Trophoblast cell (in vitro differentiated cells and primary cell): ENCODE results near the gene RECQL5.

Experiments
- DNase-seq, 2 donors: peaks; one replicate each; pipeline ENCODE4 v3.0.0-alpha.2; 2016
- H2AFZ ChIP-seq: 2 replicates; pipeline ENCODE4 v1.6.1; 2013; ENCODE audit warnings: low read length, moderate library complexity, mild to moderate bottlenecking; ENCODE audit not compliant: insufficient read depth, poor library complexity
- H2AK5ac ChIP-seq: 2 replicates; pipeline ENCODE4 v1.6.1; 2013; ENCODE audit warnings: mild to moderate bottlenecking, low read length
- H2BK120ac ChIP-seq: 2 replicates; pipeline ENCODE4 v1.6.1; 2013; ENCODE audit warnings: low read length, mild to moderate bottlenecking, moderate library complexity; ENCODE audit not compliant: insufficient read depth, poor library complexity
- H2BK12ac ChIP-seq: 2 replicates; pipeline ENCODE4 v1.6.1; 2013; ENCODE audit warnings: mild to moderate bottlenecking, low read length, moderate library complexity
- H2BK5ac ChIP-seq: 2 replicates; pipeline ENCODE4 v1.6.1; 2013; ENCODE audit warnings: low read length, low read depth, moderate library complexity, mild to moderate bottlenecking; ENCODE audit not compliant: poor library complexity
- H3K14ac ChIP-seq: 2 replicates; pipeline ENCODE4 v1.6.1; 2013; ENCODE audit warnings: mild to moderate bottlenecking, low read length
- H3K18ac ChIP-seq: 2 replicates; pipeline ENCODE4 v1.6.1; 2013; ENCODE audit warnings: mild to moderate bottlenecking, low read length
- H3K23ac ChIP-seq: 2 replicates; pipeline ENCODE4 v1.6.1; 2013; ENCODE audit warnings: low read length
- H3K27ac ChIP-seq: 2 replicates; pipeline ENCODE4 v1.5.1; 2013; ENCODE audit warnings: low read depth, mild to moderate bottlenecking, inconsistent platforms, low read length, moderate library complexity
- H3K27me3 ChIP-seq: 2 replicates; pipeline ENCODE4 v1.6.1; 2013; ENCODE audit warnings: inconsistent platforms, mild to moderate bottlenecking, low read length, moderate library complexity; ENCODE audit not compliant: insufficient read depth
- H3K36me3 ChIP-seq, 2 experiments: 1 replicate in 1 of 2; 2 replicates in 1 of 2; pipeline ENCODE4 v1.6.1; 2013; ENCODE audit warnings: low read length in 2 of 2, mild to moderate bottlenecking in 2 of 2, moderate library complexity in 1 of 2; ENCODE audit not compliant: insufficient read depth in 2 of 2, control insufficient read depth in 1 of 2
- H3K4ac ChIP-seq: 2 replicates; pipeline ENCODE4 v1.6.1; 2013; ENCODE audit warnings: low read depth, mild to moderate bottlenecking, low read length, moderate library complexity
- H3K4me1 ChIP-seq, 2 experiments: 1 replicate in 1 of 2; 2 replicates in 1 of 2; pipeline ENCODE4 v1.6.1; 2013; ENCODE audit warnings: low read length in 2 of 2, mild to moderate bottlenecking in 2 of 2, moderate library complexity in 1 of 2; ENCODE audit not compliant: insufficient read depth in 2 of 2, control insufficient read depth in 1 of 2
- H3K4me2 ChIP-seq: 2 replicates; pipeline ENCODE4 v1.6.1; 2013; ENCODE audit warnings: inconsistent platforms, mild to moderate bottlenecking, low read length, moderate library complexity
- H3K4me3 ChIP-seq: 2 replicates; pipeline ENCODE4 v1.5.1; 2013; ENCODE audit warnings: mild to moderate bottlenecking, low read depth, low read length, inconsistent platforms
- H3K79me1 ChIP-seq: one replicate; pipeline ENCODE4 v1.6.1; 2013; ENCODE audit warnings: low read length
- H3K79me2 ChIP-seq: 2 replicates; pipeline ENCODE4 v1.6.1; 2013; ENCODE audit warnings: low read length, mild to moderate bottlenecking; ENCODE audit not compliant: control insufficient read depth, insufficient read depth, poor library complexity
- H3K9ac ChIP-seq: 2 replicates; pipeline ENCODE4 v1.6.1; 2013; ENCODE audit warnings: mild to moderate bottlenecking, low read length
- H3K9me3 ChIP-seq: 2 replicates; pipeline ENCODE4 v1.6.1; 2013; ENCODE audit warnings: low read depth, mild to moderate bottlenecking, control low read depth, inconsistent platforms, low read length; ENCODE audit not compliant: insufficient read depth
- H4K12ac ChIP-seq: 2 replicates; pipeline ENCODE4 v1.6.1; 2013; ENCODE audit warnings: low read depth, mild to moderate bottlenecking, low read length, moderate library complexity
- H4K8ac ChIP-seq: 2 replicates; pipeline ENCODE4 v1.6.1; 2013; ENCODE audit warnings: low read depth, mild to moderate bottlenecking, low read length, moderate library complexity
- H4K91ac ChIP-seq: one replicate; pipeline ENCODE4 v1.6.1; 2013; ENCODE audit warnings: low read depth, mild to moderate bottlenecking, low read length, moderate library complexity
- WGBS: extraction: QIAGEN DNeasy Blood & Tissue Kit; methylation state at CpG from one replicate; pipeline ENCODE4 v1.1.7; 2013; ENCODE audit warnings: missing lambda C conversion rate; ENCODE audit not compliant: insufficient read length, insufficient coverage; ENCODE audit errors: extremely low coverage; 5-methylcytosine and 5-hydroxymethylcytosine counted together

The RECQL5 gene

GRCh38 chr17:75617218-75617617 is 49.7 kb downstream of the RECQL5 start:
- H3K14ac ChIP-seq: no peak overlapping the region

GRCh38 chr17:75616521-75617122 is 50.3 kb downstream of the RECQL5 start:
- Histone ChIP-seq H3K9me3 (peaks cover 2% of the 10 kb centered on the region), H2AK5ac (no peak overlapping the region), H3K4me1 (no peaks in the 10 kb centered on the region), H2BK5ac (no peak overlapping the region), H3K14ac (no peak overlapping the region), H3K27me3 (no peaks in the 10 kb centered on the region), H4K8ac (no peak overlapping the region), H2BK12ac (no peak overlapping the region), H3K9ac (no peak overlapping the region), H3K4me2 (no peak overlapping the region), H3K18ac (no peak overlapping the region), H4K91ac (no peak overlapping the region), H3K27ac (no peak overlapping the region), H3K4me3 (no peak overlapping the region), H2AFZ (no peak overlapping the region), H2BK120ac (no peak overlapping the region), H3K4ac (no peak overlapping the region), H4K12ac (no peak overlapping the region), H3K79me1 (no peaks in the 10 kb centered on the region), H3K79me2 (no peaks in the 10 kb centered on the region), H3K23ac (no peak overlapping the region), H3K36me3 (no peaks in the 10 kb centered on the region)
- DNase-seq: no peak
- WGBS: no CpG with 5 or more reads among the region's 24 CpGs

More at GRCh38 chr17:75617218-75617617, 49.7 kb downstream of the RECQL5 start:
- no peak overlapping the region for H2AK5ac ChIP-seq
- H3K9me3 ChIP-seq: peaks cover 3% of the 10 kb centered on the region
- H2BK120ac ChIP-seq: no peak overlapping the region
- no peak overlapping the region for H4K12ac ChIP-seq
- H2BK5ac ChIP-seq: no peak overlapping the region
- no peak overlapping the region for H4K8ac ChIP-seq
- no peaks in the 10 kb centered on the region for H3K79me2 ChIP-seq
- no peaks in the 10 kb centered on the region for H3K4me1 ChIP-seq
- H3K79me1 ChIP-seq: no peaks in the 10 kb centered on the region
- no CpG with 5 or more reads among the region's 16 CpGs for whole genome bisulfite sequencing
- H2AFZ ChIP-seq: no peak overlapping the region
- H4K91ac ChIP-seq: no peak overlapping the region
- no peaks in the 10 kb centered on the region for H3K27me3 ChIP-seq
- H3K4me2 ChIP-seq: no peak overlapping the region
- no peak overlapping the region for H3K27ac ChIP-seq
- H3K4me3 ChIP-seq: no peak overlapping the region
- no peak overlapping the region for H3K4ac ChIP-seq
- H3K23ac ChIP-seq: no peak overlapping the region
- H3K36me3 ChIP-seq: no peaks in the 10 kb centered on the region
- H3K18ac ChIP-seq: no peak overlapping the region
- DNase-seq: no peak
- no peak overlapping the region for H3K9ac ChIP-seq
- no peak overlapping the region for H2BK12ac ChIP-seq

GRCh38 chr17:75615301-75615700 is 51.7 kb downstream of the RECQL5 start:
- peak overlapping the region; percentile 27 for H3K4me3 ChIP-seq
- no peak overlapping the region for H2AK5ac ChIP-seq
- no peak overlapping the region for H3K27ac ChIP-seq
- no peak overlapping the region for H3K18ac ChIP-seq
- H4K91ac ChIP-seq: no peak overlapping the region
- H4K8ac ChIP-seq: no peak overlapping the region
- no peak overlapping the region for H3K23ac ChIP-seq
- no peak overlapping the region for H2BK120ac ChIP-seq
- no peaks in the 10 kb centered on the region for H3K79me1 ChIP-seq
- H3K4me2 ChIP-seq: no peak overlapping the region
- no peak overlapping the region for H2BK12ac ChIP-seq
- no peak overlapping the region for H3K4ac ChIP-seq
- no peak overlapping the region for H2BK5ac ChIP-seq
- no peak overlapping the region for H3K14ac ChIP-seq
- no peaks in the 10 kb centered on the region for H3K27me3 ChIP-seq
- no peak overlapping the region for H2AFZ ChIP-seq
- H3K4me1 ChIP-seq: no peaks in the 10 kb centered on the region
- no CpG with 5 or more reads among the region's 11 CpGs for WGBS
- DNase-seq: no peak
- H4K12ac ChIP-seq: no peak overlapping the region
- H3K79me2 ChIP-seq: no peaks in the 10 kb centered on the region
- peaks cover 2% of the 10 kb centered on the region for H3K9me3 ChIP-seq
- H3K9ac ChIP-seq: no peak overlapping the region
- no peaks in the 10 kb centered on the region for H3K36me3 ChIP-seq

DNA sequence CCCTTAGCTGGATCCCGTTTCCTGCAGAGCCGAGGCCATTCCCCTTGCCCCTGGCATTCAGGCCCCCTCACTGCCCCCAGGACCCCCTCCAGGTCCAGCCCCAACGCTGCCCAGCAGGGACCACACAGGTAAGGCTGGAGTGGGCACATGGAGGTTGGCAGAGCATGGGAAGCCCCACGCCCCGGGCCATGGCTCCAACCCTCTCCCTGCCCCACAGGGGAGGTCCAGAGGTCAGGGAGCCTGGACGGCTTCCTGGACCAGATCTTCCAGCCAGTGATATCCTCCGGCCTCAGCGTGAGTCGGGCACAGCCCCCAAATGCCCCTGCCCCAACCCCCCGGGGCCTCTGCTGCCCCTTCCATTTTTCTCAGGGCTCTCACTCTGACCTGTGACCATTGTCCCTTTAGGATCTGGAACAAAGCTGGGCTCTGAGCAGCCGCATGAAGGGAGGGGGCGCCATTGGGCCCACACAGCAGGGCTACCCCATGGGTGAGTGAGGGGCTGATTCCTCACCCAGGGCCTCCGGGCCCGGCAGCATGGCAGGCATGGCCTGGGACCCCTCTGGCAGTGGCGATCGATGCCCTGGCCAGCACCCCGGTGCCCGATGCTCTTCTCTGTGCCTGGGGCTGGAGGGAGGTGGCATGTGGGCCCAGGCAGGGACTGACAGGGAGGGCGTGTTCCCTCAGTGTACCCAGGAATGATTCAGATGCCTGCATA is 52.2 kb downstream of the RECQL5 start:
- no peak overlapping the region for H2AK5ac ChIP-seq
- no peaks in the 10 kb centered on the region for H3K79me1 ChIP-seq
- H3K4me1 ChIP-seq: no peaks in the 10 kb centered on the region
- H3K27ac ChIP-seq: no peak overlapping the region
- DNase-seq: no peak
- no peak overlapping the region for H4K91ac ChIP-seq
- no peak overlapping the region for H3K4ac ChIP-seq
- no peaks in the 10 kb centered on the region for H3K36me3 ChIP-seq
- H2BK12ac ChIP-seq: no peak overlapping the region
- no peak overlapping the region for H2BK5ac ChIP-seq
- H3K4me2 ChIP-seq: no peak overlapping the region
- H3K9me3 ChIP-seq: no peaks in the 10 kb centered on the region
- H2BK120ac ChIP-seq: no peak overlapping the region
- peak overlapping the region; percentile 27 for H3K4me3 ChIP-seq
- no peaks in the 10 kb centered on the region for H3K27me3 ChIP-seq
- no CpG with 5 or more reads among the region's 19 CpGs for WGBS
- H4K12ac ChIP-seq: no peak overlapping the region
- H2AFZ ChIP-seq: no peak overlapping the region
- no peak overlapping the region for H3K9ac ChIP-seq
- H3K23ac ChIP-seq: no peak overlapping the region
- H3K14ac ChIP-seq: no peak overlapping the region
- H3K18ac ChIP-seq: no peak overlapping the region
- no peak overlapping the region for H4K8ac ChIP-seq
- no peaks in the 10 kb centered on the region for H3K79me2 ChIP-seq
